CD4-positive, alpha-beta T cell treated with Interleukin-17A for 4 hours (primary cell): ENCODE measurements around the gene DENND1A.
"Not testable (repeated sequence)": the region's sequence is repeated elsewhere in the genome, so short reads cannot be mapped to it uniquely, and the experiment has no call there.

Experiments
- DNase-seq: peaks from one replicate; pipeline ENCODE4 v3.0.0-alpha.2; 2020; ENCODE audit warnings: mixed read lengths

The DENND1A gene

GRCh38 chr9:123757960-123758359, 172.0 kb downstream of the DENND1A start:
- DNase-seq = no peak

DNA sequence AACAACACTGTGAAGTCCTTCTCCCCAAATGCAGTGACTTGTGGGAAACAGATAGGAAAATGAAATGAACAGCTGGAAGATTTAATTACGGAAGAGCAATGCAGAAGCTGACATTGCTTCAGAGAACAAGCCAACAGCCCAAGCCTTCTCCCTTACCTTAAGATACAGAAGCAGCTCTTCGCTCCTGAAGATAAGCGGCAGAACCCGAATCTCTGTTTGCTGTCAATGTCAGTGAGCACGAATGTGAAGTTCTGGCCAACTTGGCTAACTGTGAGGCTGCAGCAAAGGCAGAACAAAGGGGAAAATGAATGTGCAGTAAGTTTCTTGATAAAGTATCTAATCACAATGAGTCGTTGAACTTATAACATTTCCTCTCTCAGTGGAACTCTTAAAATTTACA, 172.4 kb downstream of the DENND1A start:
- no peak for DNase-seq

- DNase-seq = no peak
These were observed 173.3 kb downstream of the DENND1A start for GRCh38 chr9:123756484-123757106.

DNA sequence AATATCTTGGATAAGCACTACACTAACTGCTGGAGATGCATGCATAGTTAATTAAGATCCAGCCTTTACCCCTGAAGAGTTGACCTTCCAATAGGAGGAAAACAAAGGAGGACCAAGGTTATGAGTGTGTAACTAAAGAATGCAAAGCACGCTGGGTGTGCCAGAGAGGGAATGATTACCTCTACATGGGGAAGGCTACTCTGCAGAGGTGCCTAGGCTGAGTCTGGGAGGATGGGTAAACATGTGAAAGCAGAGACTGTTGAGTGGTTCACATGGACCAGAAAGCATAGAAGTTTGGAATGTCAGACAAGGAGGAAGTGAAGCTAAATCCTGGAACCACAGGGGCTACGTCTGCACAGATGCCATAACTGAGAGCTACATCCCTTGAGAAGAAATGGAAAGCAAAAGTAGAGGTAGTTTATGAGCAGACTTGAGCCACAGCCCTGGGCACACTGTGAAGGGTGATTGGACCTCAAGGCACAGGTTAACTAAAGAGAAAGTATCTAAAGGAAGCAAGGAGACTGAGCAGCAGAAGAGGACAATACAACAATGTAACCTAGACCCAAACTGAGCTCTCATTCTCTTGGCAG, 176.2 kb downstream of the DENND1A start:
- DNase-seq = no peak

- DNase-seq = no peak
These were observed 176.9 kb downstream of the DENND1A start for GRCh38 chr9:123753016-123753415.

DNA sequence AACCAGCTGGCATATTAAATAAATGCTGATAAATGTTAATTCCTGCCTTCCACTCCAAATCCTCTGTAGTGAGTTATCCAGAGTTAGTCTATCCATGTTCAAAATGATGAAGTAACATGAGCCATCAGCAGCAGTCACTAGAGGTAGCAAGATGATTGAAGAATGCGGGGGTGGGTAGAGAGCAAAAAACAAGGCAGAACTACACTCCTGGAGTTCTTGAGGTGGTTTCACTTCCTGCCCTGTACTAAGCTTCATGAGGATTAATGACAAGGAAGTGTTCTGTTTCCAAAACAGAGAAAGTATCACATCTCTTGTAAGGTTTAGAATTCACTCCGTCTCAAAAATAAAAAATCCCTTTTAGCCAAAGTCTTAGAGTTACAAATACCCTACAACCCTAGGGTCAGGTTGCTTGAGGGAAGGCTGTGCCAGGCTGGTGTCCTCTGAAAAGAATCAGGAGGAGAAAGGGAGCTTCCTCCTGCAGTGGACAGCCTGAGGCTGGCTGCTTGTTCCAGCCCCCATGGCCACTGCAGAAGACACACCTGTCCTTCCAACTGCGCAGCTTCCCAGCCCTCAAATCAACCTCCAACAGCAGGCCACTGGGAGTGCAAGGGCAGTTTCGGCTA, 180.2 kb downstream of the DENND1A start:
- DNase-seq = peak; percentile 5

GRCh38 chr9:123746765-123747164, 183.2 kb downstream of the DENND1A start:
- no peak for DNase-seq

DNA sequence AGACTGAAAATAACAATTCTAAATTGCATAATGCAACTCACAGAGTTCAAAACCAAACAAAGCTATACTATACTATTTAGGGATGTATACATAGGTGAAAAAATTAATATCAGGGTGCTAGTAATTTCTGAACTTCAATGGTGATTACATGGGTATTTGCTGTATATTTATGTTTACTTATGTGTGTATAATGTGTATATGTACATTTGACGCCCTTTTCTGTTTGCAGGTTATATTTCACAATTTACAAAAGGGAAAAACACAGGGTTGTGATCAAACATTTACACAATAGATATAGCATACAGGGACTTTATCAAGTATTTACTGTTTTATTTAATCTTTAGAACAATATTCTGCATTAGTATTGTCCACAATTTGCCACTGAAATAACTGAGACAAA, 184.0 kb downstream of the DENND1A start:
- DNase-seq = no peak

GRCh38 chr9:123745451-123745850, 184.5 kb downstream of the DENND1A start:
- no peak for DNase-seq

- no peak for DNase-seq
These were observed 186.2 kb downstream of the DENND1A start for GRCh38 chr9:123743737-123744136.

- no peak for DNase-seq
These were observed 187.7 kb downstream of the DENND1A start for GRCh38 chr9:123742009-123742767.

GRCh38 chr9:123741214-123741613, 188.7 kb downstream of the DENND1A start:
- no peak for DNase-seq

GRCh38 chr9:123739902-123740301, 190.0 kb downstream of the DENND1A start:
- no peak for DNase-seq

DNA sequence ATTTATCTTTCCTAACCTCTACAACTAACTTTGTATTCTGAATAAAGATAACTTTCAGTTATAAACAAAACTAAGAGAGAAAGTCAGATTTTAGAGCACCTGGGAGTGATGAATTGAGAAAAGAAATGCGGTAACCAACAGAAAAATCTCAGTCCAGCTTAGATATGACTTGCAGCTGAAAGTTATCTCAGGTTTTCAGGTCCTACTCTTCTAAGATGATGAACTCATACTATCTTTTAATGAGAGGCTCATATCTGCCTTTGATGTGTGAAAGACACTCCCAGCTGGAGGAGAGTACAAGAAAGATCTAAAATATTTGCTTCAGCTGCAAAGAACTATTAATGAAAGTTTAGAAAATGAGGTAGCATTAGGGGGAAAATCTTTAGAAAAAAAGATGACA, 190.5 kb downstream of the DENND1A start:
- no peak for DNase-seq

DNA sequence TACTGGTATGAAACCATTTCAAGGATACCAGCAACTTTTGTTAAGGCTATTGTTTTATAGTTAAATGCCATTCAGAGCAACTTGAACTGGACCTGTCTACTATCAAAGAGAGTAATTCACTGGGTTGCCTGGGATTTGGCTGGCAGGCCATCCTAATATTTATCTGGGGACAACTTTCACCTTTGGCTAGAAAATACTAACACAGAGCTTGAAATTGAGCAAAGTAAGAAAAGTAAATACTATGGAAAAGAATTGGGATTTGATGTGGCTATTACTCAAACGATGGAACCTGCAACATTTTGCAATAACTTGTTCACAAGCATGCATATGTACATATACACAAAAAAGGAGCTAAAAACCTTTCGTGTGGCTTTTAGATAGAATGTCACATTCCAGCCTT, 191.3 kb downstream of the DENND1A start:
- no peak for DNase-seq

DNA sequence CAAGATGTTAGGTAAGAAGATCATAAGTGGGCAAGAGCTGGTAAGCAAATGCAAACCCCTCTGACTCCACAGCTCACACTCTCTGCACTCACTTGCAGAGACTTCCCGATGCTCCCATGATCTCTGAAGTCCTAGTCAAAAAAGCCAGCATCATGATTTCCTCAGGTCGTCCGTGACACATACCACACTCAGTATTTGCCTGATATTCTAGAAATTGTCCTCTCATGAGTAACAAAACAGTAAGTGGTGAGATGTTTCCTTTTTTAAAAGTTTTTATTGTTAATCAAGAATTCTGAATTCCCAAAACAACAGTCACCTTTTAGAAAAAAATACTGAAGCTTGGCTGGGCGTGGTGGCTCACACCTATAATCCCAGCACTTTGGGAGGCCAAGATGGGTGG, 194.6 kb downstream of the DENND1A start:
- no peak for DNase-seq

DNA sequence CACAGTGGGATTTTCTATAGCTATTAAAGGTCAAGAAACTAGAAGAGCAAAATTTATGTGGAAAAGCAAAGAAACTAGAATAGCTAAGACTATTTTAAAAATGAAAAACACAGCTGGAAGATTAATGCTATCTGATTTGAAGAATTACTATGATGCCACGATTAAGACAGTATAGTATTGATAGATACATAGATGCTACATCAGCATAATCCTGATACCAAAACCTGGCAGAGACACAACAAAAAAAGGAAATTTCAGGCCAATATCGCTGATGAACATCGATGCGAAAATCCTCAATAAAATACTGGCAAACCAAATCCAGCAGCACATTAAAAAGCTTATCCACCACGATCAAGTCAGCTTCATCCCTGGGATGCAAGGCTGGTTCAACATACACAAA, 201.4 kb downstream of the DENND1A start:
- not testable (repeated sequence) for DNase-seq

- DNase-seq = no peak
These were observed 202.6 kb downstream of the DENND1A start for GRCh38 chr9:123727332-123727731.

DNA sequence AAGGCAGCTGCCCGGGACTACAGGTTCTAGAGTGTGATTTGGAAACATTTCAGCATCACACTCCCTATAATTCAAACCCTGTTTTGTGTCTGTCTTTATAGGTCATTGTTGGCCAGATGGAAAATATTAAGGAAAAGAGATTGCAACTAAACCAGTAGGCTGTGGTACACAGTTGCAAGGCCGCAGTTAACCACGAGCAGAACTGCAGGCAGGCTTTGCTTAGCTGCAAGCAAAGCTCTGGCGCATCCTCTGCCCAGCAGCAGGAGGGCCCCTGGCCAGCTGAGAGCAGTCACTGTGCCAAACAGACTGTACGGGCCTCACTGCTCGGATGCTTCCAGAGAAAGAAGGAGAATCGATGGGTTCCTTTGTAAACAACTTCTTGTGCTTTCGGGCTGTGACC, 204.5 kb downstream of the DENND1A start:
- no peak for DNase-seq

DNA sequence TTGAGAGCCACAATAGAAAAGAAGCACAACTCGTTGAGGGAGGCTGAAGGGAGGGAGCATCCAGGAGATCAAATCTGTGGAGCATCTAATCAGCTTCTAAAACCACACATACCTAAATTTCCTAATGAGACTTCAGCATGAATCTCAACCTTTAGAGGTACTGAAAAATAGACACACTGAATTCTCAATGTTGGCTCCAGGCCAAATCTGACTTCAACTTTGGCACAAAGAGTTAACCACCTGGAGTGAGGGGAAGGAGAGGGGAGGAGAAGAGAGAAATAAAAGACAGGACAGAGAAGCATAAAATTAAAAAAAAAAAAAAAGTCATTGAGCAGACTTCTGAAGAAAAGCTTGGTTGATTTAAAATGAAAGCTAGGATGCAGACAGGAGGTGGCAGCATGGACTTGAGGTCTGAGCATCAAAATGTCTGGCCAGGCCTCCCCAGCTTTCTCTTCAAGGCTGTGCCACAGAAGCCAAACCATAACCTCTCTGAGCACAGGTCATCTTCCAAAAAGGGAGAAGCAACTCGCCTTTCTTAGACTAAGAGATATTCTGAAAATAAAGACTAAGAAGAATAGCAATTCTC, 205.6 kb downstream of the DENND1A start:
- DNase-seq = no peak

DNA sequence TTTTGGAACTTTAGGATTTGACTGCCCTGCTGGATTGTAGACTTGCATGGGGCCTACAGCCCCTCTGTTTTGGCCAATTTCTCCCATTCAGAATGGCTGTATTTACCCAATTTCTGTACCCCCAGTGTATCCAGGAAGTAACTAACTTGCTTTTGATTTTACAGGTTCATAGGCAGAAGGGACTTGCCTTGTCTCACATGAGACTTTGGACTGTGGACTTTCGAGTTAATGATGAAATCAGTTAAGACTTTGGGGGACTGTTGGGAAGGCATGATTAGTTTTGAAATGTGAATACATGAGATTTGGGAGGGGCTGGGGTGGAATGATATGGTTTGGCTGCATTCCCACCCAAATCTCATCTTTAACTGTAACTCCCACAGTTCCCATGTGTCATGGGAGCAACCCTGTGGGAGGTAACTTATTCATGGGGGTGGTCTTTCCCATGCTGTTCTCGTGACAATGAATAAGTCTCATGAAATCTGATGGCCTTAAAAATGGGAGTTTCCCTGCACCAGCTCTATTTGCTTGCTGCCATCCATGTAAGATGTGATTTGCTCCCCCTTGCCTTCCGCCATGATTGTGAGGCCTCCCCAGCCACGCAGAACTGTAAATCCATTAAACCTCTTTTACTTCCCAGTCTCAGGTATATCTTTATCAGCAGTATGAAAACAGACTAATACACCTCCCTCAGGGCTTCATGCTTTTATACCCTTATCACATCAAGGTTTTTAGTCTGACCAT, 206.6 kb downstream of the DENND1A start:
- DNase-seq = no peak

- DNase-seq = no peak
These were observed 207.5 kb downstream of the DENND1A start for GRCh38 chr9:123722378-123722777.

GRCh38 chr9:123718188-123718587, 211.7 kb downstream of the DENND1A start:
- DNase-seq = no peak
